Cardiac septum (tissue), 1 donor: ENCODE data around the gene RRAS. TPM values are rescaled to one million over a fixed set of nuclear protein-coding genes. Genes with fewer than 3 reads are reported as not detected.

ENCODE experiments used
- DNase-seq: peaks from one replicate; pipeline ENCODE4 v3.0.0-alpha.2; 2020; ENCODE audit warnings: low spot score
- intact Hi-C: fragments of 100-400 bp; cut with DNase I; formaldehyde crosslinking; loops from one replicate; pipeline ENCODE4 v1.14.0; 2022
- total RNA-seq: library from RNA; stranded (reverse); fragmentation: NEBNext Ultra II Directional; extraction: Animal tissue kit (Norgen Biotek cat#: 25700); gene quantifications from one replicate; pipeline ENCODE4 v1.2.1, GENCODE V29; 2021
- donor health status: DM: no; HTN: no; CAD: no.

The RRAS gene
- total RNA-seq, 1 donor from 2014 or later: 171 TPM

DNA sequence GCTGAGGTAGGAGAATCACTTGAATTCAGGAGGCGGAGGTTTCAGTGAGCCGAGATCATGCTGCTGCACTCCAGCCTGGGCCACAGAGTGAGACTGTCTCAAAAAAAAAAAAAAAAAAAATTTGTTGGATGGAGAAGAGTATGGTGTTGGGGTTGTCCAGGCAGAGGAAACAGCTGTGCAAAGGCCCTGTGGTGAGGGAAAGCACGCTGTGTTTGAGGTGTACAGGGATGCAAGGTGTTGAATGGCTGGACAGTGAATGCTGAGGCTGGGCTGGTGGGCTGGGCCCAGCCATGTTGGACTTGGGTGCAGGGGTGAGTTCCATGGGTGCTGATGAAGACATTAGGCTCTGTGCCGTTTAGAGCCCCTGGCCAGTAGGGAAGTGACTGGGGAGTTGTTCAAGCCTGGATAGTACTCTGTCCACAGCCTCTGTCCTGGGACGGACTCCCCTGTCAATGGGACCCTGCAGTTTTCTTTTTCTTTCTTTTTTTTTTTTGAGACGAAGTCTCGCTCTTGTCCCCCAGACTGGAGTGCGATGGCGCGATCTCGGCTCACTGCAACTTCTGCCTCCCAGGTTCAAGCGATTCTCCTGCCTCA, 30.3 kb downstream of the RRAS start:
- intact Hi-C loops: no loop called here

DNA sequence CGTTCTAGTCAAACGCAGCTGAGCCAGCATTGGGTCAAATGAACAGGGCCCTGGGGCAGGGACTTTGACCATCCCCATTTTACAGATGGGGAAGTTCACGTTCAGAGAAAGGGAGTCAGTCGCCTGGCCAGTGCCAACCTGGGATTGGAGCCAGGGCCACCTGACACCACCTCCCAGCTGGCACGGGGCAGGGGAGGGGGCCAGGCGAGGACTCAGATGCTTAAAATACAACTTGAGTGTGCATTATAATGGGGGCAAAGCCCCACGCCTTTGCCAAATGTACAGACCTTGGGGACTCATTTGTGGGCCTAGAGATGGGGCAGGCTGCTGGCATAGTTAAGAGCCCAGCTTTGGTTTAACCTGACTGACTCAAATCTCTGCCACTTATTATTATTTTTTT, 34.3 kb downstream of the RRAS start:
- intact Hi-C loops: no loop called here

More for the DNA sequence above, 30.3 kb downstream of the RRAS start:
- DNase-seq: no peak

DNA sequence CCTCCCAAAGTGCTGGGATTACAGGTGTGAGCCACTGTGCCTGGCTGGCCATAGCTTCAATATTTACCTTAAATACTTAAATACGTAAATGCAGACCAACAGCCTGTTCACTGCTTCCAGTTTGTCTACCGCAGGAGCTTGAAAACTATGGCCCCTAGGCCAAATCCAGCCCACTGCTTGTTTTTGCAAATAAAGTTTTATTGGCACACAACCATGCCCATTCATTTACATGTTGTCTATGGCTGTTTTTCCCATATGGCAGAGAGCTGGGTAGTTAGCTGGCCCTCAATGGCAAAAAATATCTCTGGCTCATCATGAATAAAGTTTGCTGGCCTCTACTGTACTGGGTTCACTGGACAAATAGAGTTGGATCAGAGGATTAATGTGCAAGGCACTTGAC, 37.1 kb downstream of the RRAS start:
- DNase-seq: no peak
- intact Hi-C loops: no loop called here

More for the DNA sequence above, 34.3 kb downstream of the RRAS start:
- no peak for DNase-seq

DNA sequence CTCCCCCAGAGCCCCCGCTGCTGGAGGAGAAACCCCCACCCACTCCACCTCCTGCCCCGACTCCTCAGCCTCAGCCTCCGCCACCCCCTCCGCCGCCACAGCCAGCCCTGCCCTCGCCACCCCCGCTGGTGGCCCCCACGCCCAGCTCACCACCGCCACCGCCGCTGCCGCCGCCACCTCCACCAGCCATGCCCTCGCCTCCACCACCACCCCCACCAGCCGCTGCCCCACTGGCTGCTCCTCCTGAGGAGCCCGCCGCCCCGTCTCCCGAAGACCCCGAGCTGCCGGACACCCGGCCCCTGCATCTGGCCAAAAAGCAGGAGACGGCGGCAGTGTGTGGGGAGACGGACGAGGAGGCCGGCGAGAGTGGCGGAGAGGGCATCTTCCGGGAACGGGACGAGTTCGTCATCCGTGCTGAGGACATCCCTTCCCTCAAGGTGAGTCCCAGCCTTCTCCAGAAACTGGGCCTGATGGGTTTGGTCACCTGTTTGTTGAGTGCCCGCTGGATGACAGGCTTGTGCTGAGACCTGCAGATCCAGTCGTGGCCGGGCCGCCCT, 38.4 kb downstream of the RRAS start:
- no peak for DNase-seq
- intact Hi-C loops: no loop called here

DNA sequence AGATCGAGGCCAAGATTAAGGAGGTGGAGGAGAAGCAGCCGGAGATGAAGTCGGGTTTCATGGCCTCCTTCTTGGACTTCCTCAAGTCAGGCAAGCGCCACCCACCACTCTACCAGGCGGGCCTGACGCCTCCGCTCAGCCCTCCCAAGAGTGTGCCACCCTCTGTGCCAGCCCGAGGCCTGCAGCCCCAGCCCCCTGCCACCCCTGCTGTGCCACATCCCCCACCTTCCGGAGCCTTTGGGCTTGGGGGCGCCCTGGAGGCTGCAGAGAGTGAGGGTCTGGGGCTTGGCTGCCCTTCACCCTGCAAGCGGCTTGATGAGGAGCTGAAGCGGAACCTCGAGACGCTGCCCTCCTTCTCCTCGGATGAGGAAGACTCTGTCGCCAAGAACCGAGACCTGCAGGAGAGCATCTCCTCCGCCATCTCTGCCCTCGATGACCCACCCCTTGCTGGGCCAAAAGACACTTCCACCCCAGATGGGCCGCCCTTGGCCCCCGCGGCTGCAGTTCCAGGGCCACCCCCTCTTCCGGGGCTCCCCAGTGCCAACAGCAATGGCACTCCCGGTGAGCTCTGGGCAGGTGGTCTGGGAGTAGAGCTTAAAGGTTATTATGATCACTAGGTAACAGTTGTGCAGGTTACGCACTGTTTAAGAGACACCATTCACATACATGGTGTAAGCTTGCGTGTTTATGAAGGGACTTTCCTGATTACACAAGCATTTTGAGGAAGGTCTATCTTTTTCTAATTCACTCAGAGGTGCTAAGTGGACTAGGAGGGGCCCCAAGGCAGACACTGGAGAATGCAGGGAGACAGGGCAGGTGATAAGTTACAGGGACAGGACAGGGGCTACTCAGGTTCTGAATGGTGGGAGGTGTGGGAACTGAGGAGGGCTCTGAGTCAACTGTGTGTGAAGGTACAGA, 40.3 kb downstream of the RRAS start:
- intact Hi-C loops: no loop called here
- DNase-seq: no peak

DNA sequence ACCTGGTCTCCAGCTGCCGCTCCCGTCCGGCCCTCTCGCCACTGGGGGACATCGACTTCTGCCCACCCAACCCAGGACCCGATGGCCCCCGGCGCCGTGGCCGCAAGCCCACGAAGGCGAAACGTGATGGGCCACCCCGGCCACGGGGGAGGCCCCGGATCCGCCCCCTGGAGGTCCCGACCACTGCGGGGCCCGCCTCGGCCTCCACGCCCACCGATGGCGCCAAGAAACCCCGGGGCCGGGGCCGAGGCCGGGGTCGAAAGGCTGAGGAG, 42.3 kb downstream of the RRAS start:
- intact Hi-C loops: no loop called here
- no peak for DNase-seq

DNA sequence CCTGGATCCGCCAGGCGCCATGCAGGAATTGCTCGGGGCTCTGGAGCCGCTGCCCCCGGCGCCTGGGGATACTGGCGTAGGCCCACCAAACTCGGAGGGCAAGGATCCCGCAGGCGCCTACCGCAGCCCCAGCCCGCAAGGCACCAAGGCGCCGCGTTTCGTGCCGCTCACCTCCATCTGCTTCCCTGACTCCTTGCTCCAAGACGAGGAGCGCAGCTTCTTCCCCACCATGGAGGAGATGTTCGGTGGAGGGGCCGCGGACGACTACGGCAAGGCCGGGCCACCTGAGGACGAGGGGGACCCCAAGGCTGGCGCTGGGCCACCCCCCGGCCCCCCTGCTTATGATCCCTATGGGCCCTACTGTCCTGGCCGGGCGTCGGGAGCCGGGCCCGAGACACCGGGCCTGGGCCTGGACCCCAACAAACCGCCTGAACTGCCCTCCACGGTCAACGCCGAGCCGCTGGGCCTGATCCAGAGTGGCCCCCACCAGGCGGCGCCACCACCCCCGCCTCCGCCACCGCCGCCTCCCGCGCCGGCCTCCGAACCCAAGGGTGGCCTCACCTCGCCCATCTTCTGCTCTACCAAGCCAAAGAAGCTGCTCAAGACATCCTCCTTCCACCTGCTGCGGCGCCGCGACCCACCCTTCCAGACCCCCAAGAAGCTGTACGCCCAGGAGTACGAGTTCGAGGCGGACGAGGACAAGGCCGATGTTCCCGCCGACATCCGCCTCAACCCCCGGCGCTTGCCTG, 42.8 kb downstream of the RRAS start:
- DNase-seq: no peak

DNA sequence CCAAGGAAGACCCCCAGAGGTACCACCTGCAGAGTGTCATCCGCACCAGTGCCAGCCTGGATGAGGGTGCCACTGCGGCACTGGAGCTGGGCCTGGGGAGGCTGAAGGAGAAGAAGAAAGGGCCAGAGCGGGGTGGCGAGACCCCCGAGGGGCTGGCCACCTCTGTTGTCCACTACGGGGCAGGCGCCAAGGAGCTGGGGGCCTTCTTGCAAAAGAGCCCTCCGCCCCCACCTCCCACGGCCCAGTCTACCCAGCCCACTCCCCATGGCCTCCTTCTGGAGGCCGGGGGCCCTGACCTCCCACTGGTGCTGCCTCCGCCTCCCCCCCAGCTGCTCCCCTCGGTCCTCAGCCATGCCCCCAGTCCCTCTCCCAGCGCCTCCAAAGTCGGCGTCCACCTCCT, 43.5 kb downstream of the RRAS start:
- intact Hi-C loops: no loop called here
- DNase-seq: no peak

More for the DNA sequence above, 42.8 kb downstream of the RRAS start:
- intact Hi-C loops: no loop called here

DNA sequence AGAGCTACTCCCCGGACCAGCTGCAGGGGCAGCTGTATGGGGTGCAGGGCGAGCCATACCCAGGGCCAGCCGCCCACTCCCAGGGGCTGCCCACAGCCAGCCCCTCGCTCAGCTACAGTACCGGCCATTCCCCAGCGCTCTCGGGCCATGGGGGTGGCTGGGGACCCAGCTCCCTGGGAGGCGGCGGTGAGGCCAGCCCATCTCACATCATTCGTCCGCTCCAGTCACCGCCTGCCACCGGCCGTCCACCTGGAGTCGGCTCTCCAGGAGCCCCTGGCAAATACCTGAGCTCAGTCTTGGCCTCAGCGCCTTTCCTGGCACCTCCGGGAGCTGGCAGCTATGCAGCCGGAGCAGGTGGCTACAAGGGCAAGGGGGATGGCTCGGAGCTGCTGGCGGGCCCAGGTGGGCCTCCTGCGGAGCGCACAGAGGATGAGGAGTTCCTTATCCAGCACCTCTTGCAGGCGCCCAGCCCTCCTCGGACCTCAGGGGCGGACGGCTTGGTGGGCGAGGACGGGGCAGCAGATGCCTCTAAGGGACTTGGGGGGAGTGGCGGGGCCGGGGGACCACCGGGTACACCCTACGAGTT, 44.0 kb downstream of the RRAS start:
- intact Hi-C loops: no loop called here
- no peak for DNase-seq

DNA sequence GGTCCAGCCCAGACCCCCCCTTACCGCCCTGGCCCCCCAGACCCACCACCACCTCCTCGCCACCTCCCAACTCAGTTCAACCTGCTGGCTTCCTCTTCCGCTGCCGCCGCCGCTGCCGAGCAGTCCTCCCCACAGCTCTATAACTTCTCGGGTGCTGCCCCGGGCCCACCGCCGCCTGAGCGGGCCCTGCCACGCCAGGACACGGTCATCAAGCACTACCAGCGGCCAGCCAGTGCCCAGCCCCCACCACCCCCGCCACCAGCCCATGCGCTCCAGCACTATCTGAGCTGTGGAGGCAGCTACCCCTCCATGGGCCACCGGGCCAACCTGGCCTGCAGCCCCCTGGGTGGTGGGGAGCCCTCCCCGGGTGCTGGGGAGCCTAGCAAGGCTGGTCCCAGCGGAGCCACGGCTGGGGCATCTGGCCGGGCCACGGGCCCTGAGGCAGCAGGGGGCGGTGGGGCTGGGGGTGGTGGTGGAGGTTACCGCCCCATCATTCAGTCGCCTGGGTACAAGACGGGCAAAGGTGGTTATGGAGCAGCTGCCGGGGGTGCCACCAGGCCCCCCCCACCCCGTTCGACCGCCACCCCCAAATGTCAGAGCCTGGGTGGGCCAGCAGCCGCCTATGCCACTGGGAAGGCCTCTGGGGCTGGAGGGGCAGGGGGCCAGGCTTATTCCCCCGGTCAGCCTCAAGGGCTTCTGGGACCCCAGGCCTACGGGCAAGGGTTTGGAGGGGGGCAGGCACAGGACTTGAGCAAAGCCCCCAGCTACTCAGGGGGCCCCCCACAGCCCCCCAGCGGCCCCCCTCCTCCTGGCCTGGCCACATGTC, 44.7 kb downstream of the RRAS start:
- intact Hi-C loops: loop anchor here (5.0 kb wide), 1 partner anchor 82 kb away; the partner anchor contains the start of gene PRMT1
- DNase-seq: no peak

DNA sequence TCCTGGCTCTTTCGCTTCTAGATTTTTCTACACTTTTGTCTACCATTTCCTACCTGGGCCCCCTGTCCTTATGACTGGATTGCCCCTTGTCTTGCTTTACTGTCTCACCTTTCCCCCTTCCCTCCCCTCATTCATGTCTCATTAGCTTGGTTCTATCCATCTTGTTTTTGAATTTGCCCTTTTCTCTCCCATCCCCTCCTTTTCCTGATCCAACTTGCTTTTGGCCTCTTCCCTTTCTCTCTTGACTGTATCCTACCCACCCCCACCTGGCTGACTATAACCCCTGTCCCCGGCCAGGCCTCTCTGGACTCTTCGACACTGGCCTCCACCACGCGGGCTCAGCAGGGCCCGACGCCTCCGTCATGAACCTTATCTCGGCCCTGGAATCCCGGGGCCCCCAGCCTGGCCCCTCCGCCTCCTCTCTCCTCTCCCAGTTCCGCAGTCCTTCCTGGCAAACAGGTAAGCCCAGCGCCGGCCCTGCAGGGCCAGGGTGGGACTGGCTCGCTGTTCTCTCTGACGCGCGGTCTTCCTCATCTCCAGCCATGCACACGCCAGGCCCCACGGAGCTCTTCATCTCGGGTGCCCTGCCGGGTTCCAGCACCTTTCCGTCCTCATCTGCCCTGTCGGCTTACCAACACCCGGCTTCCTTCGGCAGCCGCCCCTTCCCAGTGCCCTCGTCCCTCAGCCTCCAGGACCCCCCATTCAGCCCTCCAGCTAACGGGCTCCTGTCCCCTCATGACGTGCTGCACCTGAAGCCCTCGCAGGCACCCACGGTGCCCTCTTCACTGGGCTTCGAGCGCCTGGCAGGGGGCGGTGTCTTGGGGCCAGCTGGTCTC, 45.6 kb downstream of the RRAS start:
- no peak for DNase-seq
- intact Hi-C loops: loop anchor here (5.0 kb wide), 1 partner anchor 83 kb away; the partner anchor contains the start of gene PRMT1

DNA sequence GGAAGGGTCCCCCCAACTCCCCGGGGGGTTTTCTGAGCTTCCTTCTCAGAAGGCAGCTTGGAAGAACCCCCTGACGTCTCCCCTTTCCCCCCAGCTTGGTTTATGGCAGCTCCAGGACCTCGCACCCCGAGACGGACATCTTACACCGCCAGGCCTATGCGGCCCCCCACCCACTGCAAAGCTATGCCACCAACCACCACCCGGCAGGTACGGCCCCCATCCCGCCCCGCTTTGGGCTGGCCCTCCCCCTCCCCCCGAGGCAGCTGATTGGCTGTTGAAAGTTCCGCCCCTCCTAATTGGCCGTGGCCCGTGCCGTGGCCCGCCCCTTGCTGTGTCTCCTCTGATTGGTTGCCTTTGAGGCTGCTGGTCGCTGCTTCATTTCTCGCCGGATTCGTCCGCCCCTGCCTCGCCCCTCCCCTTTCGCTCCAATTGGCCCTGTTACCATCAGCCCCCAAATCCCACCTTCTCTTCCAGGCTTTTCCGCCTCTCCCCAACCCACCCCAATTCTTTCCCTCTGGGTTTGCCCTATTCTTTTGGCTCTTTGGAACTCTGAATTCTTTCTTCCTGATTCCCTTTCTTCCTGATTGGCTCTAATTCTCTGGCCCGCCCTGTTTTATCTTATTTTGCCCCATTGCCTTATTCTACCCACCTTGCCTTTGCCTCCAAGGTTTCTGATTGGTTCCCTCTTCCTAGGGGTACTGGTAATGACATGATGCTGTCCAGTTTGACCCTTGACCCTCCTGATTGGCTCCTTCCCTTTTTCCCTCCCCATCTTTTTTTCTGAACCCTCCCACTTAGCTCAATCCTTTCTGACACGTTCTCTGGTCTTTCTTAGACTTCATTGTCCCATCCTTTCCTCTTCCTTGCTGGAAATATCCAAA, 46.5 kb downstream of the RRAS start:
- intact Hi-C loops: loop anchor here (5.0 kb wide), 1 partner anchor 84 kb away; the partner anchor contains the start of gene PRMT1
- peak; percentile 95 for DNase-seq

DNA sequence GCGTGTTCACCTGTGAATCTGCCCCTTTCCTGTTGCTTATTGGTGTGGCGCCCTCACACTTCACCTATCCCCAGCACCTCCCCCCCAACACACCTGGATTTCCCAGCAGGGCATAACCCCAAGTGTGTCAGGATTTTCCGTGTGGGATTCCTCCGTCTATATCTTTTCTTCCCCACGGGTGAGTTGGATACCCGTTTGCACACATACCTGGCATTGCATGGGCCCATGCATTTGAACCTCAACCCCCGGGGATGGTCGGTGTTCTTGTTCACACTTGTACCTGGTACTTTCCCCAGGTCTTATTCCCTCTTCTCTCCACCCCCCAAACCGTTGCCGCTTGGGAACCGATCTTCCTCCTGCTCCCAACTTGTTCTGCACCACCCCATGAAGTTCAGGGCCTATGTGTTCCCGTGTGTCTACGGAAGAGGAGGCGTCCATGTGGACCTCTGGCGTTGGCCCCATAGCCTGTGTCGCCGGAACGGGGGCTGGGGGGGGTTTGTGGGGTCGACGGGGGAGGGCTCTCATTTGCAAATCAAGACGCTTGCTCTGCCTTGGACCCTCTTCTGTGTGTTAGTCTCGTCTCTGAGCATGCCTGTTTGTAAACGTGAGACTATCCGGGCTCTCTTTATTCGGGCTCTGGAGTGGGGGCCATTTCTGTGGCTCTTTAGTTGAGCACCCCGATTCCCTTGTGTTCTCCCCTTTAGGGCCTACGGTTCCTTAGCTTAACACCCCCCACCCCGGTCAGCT, 47.3 kb downstream of the RRAS start:
- intact Hi-C loops: loop anchor here (5.0 kb wide), 1 partner anchor 85 kb away; the partner anchor contains the start of gene PRMT1
- DNase-seq: no peak

DNA sequence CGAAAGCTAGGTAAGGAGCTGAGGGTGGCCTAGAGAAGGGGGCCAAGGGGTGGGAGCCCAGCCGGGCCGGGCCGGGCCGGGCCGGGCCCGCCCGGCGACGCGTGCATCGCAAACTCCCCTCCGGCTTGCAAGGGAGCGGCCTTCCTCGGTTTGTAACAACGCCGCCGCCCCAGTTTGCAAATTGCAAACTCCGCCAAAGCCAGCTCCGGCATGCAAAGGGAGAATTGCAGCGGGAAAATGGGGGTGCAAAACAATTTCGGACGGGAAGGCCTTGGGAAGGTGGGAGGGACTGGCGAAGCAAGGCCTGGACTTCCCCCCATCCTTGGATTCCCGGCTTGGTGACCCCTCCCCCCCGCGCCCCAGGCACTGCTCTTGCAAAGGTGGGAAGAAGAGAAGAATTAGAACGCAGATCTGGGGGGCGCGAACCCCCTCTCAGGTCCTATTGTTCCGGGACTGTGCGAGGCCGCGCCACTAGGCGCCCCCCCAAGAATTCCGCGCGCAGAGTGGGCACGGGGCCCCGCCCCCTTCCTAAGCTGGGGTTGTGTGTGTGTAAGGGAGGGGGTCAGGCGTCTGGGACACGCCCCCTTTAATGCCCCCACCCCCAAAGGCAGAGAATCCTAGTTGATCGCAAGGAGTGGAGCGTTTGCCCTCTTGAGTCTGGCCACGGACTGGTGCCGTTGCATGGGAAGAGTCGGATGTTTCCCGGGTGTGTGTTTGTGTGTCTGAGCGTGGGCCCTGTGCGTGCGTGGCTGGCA, 48.0 kb downstream of the RRAS start:
- intact Hi-C loops: loop anchor here (2.0 to 5.0 kb wide), 2 partner anchors 49 to 85 kb away; partner anchors contain the start of genes PRMT1 and RRAS
- DNase-seq: no peak

DNA sequence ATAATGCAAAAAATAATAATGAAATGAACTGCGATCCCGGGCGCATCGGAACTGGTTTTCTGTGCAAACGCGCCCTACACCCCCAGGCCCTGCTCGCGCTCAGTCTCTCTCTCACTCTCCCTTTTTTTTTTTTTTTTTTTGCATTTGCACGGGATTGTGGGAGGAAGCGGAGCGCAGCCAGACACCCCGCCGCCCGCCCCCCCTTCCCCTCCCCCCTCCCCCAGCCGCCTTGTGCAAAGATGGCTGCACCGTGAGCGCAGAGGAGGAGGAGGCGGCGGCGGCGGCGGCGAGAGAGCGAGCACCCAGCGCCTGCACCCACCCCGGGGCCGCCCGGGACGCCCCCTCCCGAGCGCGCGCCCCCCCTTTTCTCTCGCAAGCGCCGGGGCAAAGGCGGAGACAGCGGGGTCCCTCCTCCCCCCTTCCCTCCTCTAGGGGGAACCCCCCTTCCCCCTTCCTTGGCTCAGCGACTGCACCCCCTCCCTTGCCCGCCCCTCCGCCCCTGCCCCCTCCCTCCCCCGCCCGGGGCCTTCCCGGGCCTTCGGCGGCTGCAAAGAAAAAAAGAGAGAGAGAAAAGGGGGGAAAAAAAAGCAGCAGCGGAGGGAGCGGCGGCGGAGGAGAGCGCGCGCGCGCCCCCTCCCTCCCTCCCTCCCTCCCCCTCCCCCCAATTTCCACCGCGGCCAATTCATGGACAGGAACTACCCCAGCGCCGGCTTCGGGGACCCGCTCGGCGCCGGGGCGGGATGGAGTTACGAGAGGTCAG, 48.8 kb downstream of the RRAS start, which contains the start of gene PRR12:
Gene PRR12 (plus strand): TSS at position 212 of the 760 bp plus-strand sequence. CDS start 473 bp downstream, at position 685.
- DNase-seq: no peak
- intact Hi-C loops: loop anchor here (2.0 to 5.0 kb wide), 2 partner anchors 50 to 86 kb away; partner anchors contain the start of genes PRMT1 and RRAS
